Neural cell (in vitro differentiated cells): ENCODE measurements around the gene NSDHL.

ENCODE experiments used
- TAF1 ChIP-seq: IDR thresholded peaks from 2 replicates; pipeline ENCODE4 v1.6.1; 2012; ENCODE audit warnings: low read depth
- TF ChIP-seq, protein P1 (sequence below): fragments of 450-650 bp; IDR thresholded peaks from 2 replicates; pipeline ENCODE4 v1.5.1; 2014; ENCODE audit warnings: antibody characterized with exemption, mild to moderate bottlenecking, moderate library complexity; ENCODE audit not compliant: poor library complexity, severe bottlenecking

DNA sequence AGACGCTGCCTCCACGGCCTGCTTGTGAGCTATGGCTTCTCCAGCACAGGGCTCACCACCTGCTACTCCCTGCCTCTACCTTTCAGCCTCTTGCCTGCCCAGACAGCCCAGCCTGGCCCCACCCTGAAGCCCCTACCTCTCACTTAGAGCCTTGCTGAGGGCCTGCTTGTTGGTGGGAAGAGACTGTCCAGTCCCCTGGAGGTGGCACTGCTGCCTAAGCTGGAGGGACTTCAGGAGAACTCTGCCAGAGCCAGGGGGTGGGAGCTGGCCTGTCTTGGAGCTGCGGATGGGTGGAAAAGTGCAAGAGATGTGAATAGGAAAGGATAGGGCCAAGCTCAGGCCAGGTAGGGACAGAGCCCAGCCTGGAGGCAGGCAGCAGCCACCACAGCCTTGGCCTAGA, 64.3 kb downstream of the NSDHL start:
- TF ChIP-seq, protein P1, sequence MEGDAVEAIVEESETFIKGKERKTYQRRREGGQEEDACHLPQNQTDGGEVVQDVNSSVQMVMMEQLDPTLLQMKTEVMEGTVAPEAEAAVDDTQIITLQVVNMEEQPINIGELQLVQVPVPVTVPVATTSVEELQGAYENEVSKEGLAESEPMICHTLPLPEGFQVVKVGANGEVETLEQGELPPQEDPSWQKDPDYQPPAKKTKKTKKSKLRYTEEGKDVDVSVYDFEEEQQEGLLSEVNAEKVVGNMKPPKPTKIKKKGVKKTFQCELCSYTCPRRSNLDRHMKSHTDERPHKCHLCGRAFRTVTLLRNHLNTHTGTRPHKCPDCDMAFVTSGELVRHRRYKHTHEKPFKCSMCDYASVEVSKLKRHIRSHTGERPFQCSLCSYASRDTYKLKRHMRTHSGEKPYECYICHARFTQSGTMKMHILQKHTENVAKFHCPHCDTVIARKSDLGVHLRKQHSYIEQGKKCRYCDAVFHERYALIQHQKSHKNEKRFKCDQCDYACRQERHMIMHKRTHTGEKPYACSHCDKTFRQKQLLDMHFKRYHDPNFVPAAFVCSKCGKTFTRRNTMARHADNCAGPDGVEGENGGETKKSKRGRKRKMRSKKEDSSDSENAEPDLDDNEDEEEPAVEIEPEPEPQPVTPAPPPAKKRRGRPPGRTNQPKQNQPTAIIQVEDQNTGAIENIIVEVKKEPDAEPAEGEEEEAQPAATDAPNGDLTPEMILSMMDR = no peak
- TF ChIP-seq TAF1 = no peak
